HepG2 (cell line): Measurements from ENCODE around the gene ZNF213. TPM values are rescaled to one million over a fixed set of nuclear protein-coding genes. Genes with fewer than 3 reads are reported as not detected.

Source experiments
- ATF7 ChIP-seq, 2 experiments: fragments of 450-650 bp in 1 of 2; sonication (generic) in 1 of 2; formaldehyde crosslinking in 1 of 2; IDR thresholded peaks; 2 replicates each; pipeline versions ENCODE4 v1.4.0 to v1.6.1; 2016 to 2020; ENCODE audit warnings: antibody characterized with exemption in 1 of 2, mild to moderate bottlenecking in 1 of 2, missing genetic modification reagents in 1 of 2
- BATF2 ChIP-seq: sonication (generic); formaldehyde crosslinking; IDR thresholded peaks from 2 replicates; pipeline ENCODE4 v1.8.0; 2022; ENCODE audit warnings: mild to moderate bottlenecking, missing genetic modification reagents, moderate library complexity
- BRF2 ChIP-seq: sonication (generic); formaldehyde crosslinking; IDR thresholded peaks from 2 replicates; pipeline ENCODE4 v1.8.1; 2022; ENCODE audit warnings: mild to moderate bottlenecking, missing genetic modification reagents
- CBX1 ChIP-seq: IDR thresholded peaks from one replicate; pipeline ENCODE4 v1.6.1; 2016; ENCODE audit warnings: antibody characterized with exemption, low read depth
- CCAR2 ChIP-seq: fragments of 200-400 bp; formaldehyde crosslinking; optimal IDR thresholded peaks from 2 replicates; pipeline ENCODE3; 2018; ENCODE audit warnings: low read depth, mild to moderate bottlenecking, low read length, moderate library complexity
- CREB1 ChIP-seq, 2 experiments: fragments of 450-650 bp in 1 of 2; IDR thresholded peaks; 2 replicates each; pipeline ENCODE4 v1.6.1; 2016 to 2017; ENCODE audit warnings: control low read depth in 1 of 2, mild to moderate bottlenecking in 1 of 2, missing compliant biosample characterization in 1 of 2, missing genetic modification characterization in 1 of 2
- DZIP1 ChIP-seq: sonication (generic); formaldehyde crosslinking; IDR thresholded peaks from 2 replicates; pipeline ENCODE4 v1.5.0; 2020; ENCODE audit warnings: mild to moderate bottlenecking, missing genetic modification reagents
- MIER2 ChIP-seq: IDR thresholded peaks from 2 replicates; pipeline ENCODE4 v1.6.1; 2016; ENCODE audit warnings: missing biosample characterization, missing genetic modification reagents
- RBAK ChIP-seq: sonication (generic); formaldehyde crosslinking; IDR thresholded peaks from 2 replicates; pipeline ENCODE4 v1.5.1; 2020; ENCODE audit warnings: mild to moderate bottlenecking, missing genetic modification reagents
- RBM22 ChIP-seq: fragments of 200-400 bp; formaldehyde crosslinking; optimal IDR thresholded peaks from 2 replicates; pipeline ENCODE3; 2017; ENCODE audit warnings: mild to moderate bottlenecking, low read length, moderate library complexity
- SIX4 ChIP-seq: sonication (generic); formaldehyde crosslinking; IDR thresholded peaks from 2 replicates; pipeline ENCODE4 v1.4.0; 2020; ENCODE audit warnings: missing genetic modification reagents
- TRIM22 ChIP-seq: fragments of 450-650 bp; IDR thresholded peaks from 2 replicates; pipeline ENCODE4 v1.6.1; 2017
- ZBTB26 ChIP-seq: IDR thresholded peaks from 2 replicates; pipeline ENCODE4 v1.6.1; 2016; ENCODE audit warnings: missing compliant biosample characterization, missing genetic modification reagents, borderline replicate concordance
- ZMAT5 ChIP-seq: sonication (generic); formaldehyde crosslinking; IDR thresholded peaks from 2 replicates; pipeline ENCODE4 v1.5.0; 2020; ENCODE audit warnings: mild to moderate bottlenecking, low read depth, missing genetic modification reagents, borderline replicate concordance
- ZNF136 ChIP-seq: sonication (generic); formaldehyde crosslinking; IDR thresholded peaks from 2 replicates; pipeline ENCODE4 v1.8.1; 2022; ENCODE audit warnings: low read depth, mild to moderate bottlenecking, moderate library complexity, missing genetic modification reagents
- ZNF30 ChIP-seq: sonication (generic); formaldehyde crosslinking; IDR thresholded peaks from 2 replicates; pipeline ENCODE4 v1.5.0; 2020; ENCODE audit warnings: mild to moderate bottlenecking, missing genetic modification reagents
- ZNF660 ChIP-seq: sonication (generic); formaldehyde crosslinking; IDR thresholded peaks from 2 replicates; pipeline ENCODE4 v1.5.1; 2020; ENCODE audit warnings: mild to moderate bottlenecking, low read depth, missing genetic modification reagents, borderline replicate concordance
- ZNF772 ChIP-seq: sonication (generic); formaldehyde crosslinking; IDR thresholded peaks from 2 replicates; pipeline ENCODE4 v1.5.0; 2020; ENCODE audit warnings: mild to moderate bottlenecking, missing genetic modification reagents
- polyA plus RNA-seq, 8 experiments: library from polyadenylated mRNA; depleted of rRNA in 3 of 8; stranded (reverse) in 7 of 8; unstranded in 1 of 8; fragments of >200 nt; fragmentation: Illumina TruSeq in 4 of 8; extraction: Trizol in 4 of 8; gene quantifications; 2 replicates each; pipeline versions ENCODE4 v1.2.1 to v1.2.3, GENCODE V29; 2011 to 2016; ENCODE audit warnings: low read depth in 4 of 8, missing spikeins in 1 of 8, mixed read lengths in 1 of 8; ENCODE audit not compliant: insufficient read depth in 1 of 8
- total RNA-seq, 5 experiments: library from RNA; depleted of rRNA; stranded (reverse); fragments of >200 nt; fragmentation: Illumina TruSeq; extraction: Trizol; gene quantifications; 2 replicates each; pipeline ENCODE4 v1.2.3, GENCODE V29; 2016; ENCODE audit warnings: low read depth in 1 of 5
- TF ChIP-seq, protein P1 (sequence below): IDR thresholded peaks from 2 replicates; pipeline ENCODE4 v1.6.1; 2016; ENCODE audit warnings: mild to moderate bottlenecking, missing biosample characterization, missing genetic modification reagents

Gene ZNF213
- total and polyA plus RNA-seq, 2 of the 13 experiments (the other 11 are each of a cell fraction or from before 2014, with no cell fraction given): 0.59 to 0.97 TPM

- TF ChIP-seq TRIM22 (no peak), CREB1 (IDR thresholded peaks at IDR 0.05) (0 out of 2 replicates have a peak, but pooled peaks have one; percentile 27), CREB1 (CRISPR knock-in tag; IDR thresholded peaks at IDR 0.05) (peak; percentile 39; the same call in 1 of the 2 replicates), ZNF772 (CRISPR knock-in tag) (peak; percentile 87), SIX4 (CRISPR knock-in tag) (peak; percentile 52), ATF7 (IDR thresholded peaks at IDR 0.05) (no peak), ATF7 (CRISPR knock-in tag; IDR thresholded peaks at IDR 0.05) (no peak), BRF2 (CRISPR knock-in tag) (no peak), BATF2 (peak; percentile 13; the same call in 1 of the 2 replicates), ZMAT5 (CRISPR knock-in tag) (no peak), ZNF30 (CRISPR knock-in tag) (no peak), MIER2 (CRISPR knock-in tag) (peak; percentile 48; the same call in 1 of the 2 replicates), ZNF136 (peak; percentile 57; the same call in 1 of the 2 replicates), RBM22 (peak; percentile 74), CBX1 (peak; percentile 69), ZNF660 (CRISPR knock-in tag) (no peak), ZBTB26 (no peak), CCAR2 (no peak), DZIP1 (CRISPR knock-in tag) (no peak; the same call in 1 of the 2 replicates), RBAK (CRISPR knock-in tag) (no peak)
- TF ChIP-seq, protein P1, sequence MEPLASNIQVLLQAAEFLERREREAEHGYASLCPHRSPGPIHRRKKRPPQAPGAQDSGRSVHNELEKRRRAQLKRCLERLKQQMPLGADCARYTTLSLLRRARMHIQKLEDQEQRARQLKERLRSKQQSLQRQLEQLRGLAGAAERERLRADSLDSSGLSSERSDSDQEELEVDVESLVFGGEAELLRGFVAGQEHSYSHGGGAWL (CRISPR knock-in tag): peak; percentile 46
Measured at GRCh38 chr16:3182608-3183444, 48.0 kb downstream of the ZNF213 start (continued).
